Hematopoietic multipotent progenitor cell (in vitro differentiated cells): ENCODE measurements around the gene SMOC2. TPM values are rescaled to one million over a fixed set of nuclear protein-coding genes. Genes with fewer than 3 reads are reported as not detected.
"Not testable (repeated sequence)": the region's sequence is repeated elsewhere in the genome, so short reads cannot be mapped to it uniquely, and the experiment has no call there.

Experiments used
- DNase-seq, 3 donors: peaks; one replicate each; pipeline ENCODE4 v3.0.0-alpha.2; 2011 to 2015; ENCODE audit warnings: low read depth in 2 of 3, low spot score in 2 of 3
- total RNA-seq: library from RNA; depleted of rRNA; stranded (reverse); fragments of >200 nt; gene quantifications from one replicate; pipeline ENCODE4 v1.2.3, GENCODE V29; 2012

Gene SMOC2
- total RNA-seq, 1 donor: under 0.01 TPM

DNA sequence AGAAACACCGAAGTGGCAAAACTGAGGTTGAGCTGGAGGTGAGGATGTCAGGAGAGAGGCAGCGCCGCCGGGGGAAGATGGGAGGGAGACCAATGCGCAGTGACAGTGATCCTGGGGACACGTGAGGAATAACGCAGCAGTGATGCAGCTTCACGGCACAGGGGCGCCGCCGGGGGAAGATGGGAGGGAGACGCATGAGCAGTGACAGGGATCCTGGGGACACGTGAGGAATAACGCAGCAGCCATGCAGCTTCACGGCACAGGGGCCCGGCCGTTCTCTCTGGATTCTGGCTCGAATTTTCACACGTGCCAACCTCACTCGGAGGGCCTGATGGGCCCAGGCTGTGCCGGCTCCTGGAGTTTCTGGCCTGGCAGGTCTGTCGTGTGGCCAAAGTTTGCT, 94.7 kb downstream of the SMOC2 start:
- no peak for DNase-seq

DNA sequence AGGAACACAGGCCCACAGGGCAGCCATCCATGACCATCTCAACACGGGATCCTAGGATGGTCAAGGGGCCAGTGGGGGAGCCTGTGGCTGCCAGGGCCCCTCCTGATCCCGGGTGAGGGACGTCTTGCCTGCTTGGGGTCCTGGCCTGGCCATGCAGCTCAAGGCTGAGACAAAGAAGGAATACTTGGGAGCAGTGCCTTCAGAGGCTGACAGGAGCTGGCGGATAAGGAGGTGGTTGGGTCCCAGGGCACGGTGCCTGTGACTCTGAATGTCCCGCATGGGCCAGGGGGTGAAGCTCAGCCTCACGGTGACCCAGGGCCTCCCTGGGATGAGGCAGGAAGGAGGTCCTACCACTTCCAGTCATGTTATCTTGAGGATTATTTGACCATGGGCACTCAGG, 95.2 kb downstream of the SMOC2 start:
- DNase-seq: no peak

DNA sequence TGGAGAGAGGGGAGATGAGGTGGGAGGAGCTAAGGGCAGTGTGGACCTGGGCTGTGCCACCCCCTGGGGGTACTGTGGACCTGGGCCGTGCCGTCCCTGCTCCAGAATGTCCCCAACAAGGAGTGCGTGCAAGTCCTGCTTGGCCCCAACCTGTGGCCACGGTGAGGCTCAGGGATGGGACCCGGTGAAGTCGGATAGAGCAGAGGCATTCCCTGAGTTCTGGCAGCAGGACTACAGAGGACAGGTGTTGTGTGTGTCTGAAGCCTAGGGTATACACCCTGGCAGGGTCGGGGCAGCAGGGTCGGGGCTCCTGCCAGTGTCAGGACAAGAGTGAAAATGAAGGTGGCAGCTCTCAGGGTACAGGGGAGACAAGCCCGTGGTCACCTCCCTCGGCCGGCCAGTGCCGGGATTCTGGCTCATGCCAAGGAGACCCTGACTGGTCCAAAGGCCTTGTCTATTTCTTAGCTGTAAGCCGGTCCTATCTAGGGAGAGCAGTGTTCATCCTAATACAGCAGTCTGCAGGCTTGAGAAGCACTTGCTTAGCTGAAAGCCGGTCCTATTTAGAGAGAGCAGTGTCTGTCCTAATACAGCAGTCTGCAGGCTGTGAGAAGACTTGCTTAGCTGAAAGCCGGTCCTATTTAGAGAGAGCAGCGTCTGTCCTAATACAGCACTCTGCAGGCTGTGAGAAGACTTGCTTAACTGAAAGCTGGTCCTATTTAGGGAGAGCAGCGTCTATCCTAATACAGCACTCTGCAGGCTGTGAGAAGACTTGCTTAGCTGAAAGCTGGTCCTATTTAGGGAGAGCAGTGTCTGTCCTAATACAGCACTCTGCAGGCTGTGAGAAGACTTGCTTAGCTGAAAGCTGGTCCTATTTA, 95.9 kb downstream of the SMOC2 start:
- DNase-seq: no peak

DNA sequence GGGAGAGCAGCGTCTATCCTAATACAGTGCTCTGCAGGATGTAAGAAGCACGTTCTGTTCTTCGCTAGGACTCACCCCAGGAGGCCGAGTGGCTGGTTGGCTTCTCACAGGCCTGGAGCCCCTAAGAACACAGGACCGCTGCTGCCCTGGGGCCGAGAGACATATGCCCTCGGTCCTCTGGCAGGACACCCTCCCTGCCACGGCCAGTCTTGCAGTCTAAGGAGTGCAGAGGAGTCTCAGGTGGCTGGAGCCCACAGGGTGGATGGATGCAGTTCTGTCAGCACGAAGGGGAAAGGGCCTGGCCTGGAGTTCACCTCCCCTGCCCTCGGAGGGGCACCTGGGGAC, 96.5 kb downstream of the SMOC2 start:
- no peak for DNase-seq

DNA sequence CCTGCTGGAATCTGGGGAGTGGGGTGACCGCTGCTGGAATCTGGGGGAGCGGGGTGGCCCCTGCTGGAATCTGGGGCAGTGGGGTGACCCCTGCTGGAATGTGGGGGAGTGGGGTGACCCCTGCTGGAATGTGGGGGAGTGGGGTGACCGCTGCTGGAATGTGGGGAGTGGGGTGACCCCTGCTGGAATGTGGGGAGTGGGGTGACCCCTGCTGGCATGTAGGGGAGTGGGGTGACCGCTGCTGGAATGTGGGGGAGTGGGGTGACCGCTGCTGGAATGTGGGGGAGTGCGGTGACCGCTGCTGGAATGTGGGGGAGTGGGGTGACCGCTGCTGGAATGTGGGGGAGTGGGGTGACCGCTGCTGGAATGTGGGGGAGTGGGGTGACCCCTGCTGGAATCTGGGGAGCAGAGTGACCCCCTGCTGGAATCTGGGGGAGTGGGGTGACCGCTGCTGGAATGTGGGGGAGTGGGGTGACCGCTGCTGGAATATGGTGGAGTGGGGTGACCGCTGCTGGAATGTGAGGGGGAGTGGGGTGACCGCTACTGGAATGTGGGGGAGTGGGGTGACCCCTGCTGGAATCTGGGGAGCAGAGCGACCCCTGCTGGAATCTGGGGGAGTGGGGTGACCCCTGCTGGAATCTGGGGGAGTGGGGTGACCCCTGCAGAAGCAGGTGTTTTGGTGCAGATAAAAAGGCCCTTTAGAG, 97.4 kb downstream of the SMOC2 start:
- DNase-seq: not testable (repeated sequence)

DNA sequence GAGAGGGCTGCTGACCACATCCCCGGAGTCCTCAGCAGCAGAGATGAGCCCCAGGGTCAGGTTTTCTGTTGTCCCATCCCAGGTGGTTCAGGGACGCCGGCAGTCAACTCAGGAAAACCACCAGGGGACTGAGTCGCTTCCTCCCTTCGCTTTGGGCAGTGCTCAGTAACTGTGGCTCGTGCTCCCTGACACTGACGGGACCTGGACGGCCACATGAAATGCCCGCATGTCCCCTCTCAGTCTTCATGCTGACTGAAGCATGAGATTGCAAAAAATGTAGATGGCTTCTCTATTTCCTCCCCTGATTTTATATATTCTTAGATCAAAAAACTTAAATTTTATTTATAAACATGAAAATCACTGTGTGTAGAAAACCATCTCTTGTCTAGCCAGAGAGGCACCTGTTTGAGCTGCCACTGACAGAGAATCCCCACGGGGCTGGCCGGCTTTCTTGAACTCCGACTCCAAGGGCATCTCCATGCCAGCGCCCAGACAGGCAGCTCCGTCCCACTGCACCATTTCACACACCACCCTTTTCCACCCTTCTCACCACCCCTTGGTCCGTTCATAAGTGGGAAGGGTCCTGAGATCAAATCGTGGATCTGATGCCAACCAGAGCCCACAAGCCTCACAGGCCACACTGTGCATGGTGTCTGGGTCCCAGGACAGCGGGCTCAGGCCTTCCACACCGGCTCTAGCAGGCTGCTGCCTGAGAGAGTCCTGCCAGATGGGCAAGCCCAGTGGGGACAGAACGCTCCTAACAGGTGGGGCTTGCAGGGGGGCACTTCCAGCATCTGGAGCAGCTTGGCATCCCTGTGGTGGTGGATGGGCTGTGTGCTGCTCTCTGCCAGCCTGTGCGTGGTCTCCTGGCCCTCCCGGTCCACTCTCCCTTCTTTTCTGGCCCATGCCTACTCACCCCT, 98.2 kb downstream of the SMOC2 start:
- no peak for DNase-seq

DNA sequence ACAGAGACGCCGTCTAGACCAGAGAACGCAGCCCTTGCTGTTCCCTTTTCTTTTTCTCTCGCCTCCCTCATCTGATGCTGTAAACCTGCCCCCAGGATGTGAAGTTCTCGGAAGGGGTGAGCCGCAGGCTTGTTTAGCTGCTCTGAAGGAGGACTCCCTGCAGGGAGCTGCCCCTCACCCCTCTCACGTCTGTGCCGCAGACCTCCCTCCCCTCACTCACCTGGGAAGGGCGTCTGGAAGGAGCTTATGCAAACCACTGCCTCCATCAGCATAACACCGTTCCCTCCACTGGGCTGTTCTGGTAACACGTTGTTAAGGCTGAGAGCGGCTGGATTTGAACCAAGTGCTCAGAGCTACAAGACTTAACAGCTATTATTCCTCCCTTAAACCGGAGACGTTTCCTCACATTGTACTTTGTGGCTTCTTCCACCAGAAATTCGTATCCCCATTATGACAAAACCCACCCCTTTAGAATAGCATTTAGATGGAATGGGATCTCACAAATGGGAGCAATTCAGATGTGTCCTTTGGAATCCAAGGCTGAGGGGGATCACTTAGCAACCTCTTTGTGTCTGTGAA, 99.8 kb downstream of the SMOC2 start:
- no peak for DNase-seq

DNA sequence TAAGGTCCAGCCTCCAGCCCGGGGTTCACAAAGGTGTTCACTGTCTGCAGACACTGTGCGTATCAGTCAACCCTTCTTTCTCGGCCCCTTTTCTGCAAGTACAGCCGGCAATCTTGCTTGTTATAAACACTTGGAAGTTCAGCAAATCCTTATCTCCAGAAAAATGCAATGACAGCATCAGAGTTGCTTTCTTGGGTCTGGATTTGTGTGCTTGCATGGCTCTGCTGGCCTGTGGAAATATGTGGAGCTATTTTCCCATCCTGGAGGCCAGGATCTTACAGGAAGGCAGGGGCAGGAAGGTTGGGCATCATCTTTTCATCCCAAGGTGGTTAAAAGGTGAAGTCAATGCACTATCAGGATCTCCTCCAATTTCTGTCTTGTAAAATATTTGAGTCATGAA, 100.3 kb downstream of the SMOC2 start:
- no peak for DNase-seq

DNA sequence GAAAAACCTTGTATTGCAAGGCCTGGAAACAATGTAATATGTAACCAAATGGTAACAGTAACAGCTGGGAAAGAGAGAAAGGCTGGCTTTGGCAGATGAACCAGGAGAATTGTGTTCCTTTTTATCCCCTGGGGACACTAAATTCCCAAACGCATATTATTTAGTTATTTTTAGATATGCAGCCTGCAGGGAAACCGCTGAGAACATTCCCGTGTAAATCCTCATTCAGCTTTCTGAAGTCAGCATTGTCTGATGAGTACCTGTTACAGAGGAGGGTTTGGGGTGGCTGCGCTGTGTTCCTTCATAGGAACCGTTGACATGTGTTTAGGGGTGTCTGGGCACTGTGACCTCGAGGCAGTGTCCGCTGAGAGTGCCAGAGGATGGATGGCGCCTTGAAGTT, 101.3 kb downstream of the SMOC2 start:
- DNase-seq: no peak

DNA sequence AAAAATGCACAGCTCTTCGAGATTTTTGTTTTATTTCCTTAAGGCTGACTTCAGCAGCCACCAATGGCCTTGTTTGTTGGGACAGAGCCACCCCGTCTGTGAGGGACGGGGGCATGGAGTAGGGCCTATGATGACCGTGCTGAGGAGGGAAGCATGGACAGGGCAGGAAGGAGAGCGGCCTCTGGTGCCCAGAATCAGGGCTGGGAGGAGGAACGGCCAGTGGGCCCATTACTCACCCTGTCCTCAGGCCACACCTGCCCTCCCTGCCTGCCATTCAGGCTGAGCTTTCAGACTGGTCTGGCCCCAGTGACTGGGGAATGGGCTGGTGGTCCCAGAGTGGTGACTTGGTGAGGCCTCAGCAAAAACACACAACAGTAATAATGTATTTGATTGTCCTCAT, 104.4 kb downstream of the SMOC2 start:
- no peak for DNase-seq

DNA sequence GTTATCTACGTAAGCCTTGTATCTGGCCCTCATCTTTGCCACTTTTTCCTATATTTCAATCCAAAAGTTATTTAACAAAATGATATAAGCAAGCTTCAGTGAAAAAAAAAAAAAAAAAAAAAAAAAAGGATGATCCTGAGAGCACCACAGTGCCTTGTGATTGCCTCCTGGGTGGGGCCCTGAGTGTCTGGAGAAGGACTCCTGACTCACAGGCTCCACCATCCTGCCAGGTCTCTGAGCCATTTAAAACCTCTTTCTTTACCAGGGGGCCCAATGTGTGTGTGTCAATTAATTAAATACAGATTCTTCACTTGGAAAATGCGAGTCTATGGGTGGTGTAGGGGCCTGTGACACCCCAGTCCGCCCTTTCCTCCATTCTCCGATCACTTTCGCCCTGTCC, 105.2 kb downstream of the SMOC2 start:
- no peak for DNase-seq

DNA sequence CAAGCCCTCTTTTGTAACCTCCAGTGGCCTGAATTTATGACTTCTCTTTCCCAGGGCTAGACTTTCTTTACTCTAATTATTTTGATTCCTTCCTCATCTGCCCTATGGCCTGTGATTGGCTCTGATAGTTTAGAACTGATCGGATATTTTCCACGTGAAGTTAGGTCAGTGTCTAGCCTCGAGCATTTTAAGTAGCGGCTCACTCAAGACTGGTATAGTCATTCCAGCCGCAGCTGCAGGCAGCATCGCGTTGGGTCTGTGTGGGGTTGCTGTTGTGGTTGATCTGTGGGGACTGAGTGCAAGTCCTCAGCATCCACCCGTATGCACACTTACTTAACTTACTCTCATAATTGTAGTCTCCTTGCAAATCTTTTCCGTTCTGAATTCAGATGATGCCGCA, 105.7 kb downstream of the SMOC2 start:
- DNase-seq: no peak

DNA sequence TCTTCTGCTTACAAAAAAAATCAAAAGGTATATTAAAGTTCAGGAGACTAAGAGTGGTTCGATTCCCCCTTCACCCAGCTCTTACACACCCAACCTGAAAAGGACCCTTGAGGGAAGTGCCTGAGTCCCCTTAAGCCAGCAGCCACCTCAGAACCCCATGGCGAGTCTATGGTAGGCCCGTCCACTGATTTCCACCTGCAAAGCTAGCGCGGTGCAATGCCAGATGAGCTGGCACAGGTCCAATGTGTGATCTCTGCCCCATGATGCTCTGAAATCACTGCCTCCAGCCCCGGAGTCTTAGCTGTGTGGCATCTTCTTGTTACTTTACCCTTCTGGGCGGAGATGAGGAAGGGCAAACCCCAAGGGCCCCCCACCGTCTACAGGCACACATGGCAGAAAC, 109.3 kb downstream of the SMOC2 start:
- DNase-seq: no peak

DNA sequence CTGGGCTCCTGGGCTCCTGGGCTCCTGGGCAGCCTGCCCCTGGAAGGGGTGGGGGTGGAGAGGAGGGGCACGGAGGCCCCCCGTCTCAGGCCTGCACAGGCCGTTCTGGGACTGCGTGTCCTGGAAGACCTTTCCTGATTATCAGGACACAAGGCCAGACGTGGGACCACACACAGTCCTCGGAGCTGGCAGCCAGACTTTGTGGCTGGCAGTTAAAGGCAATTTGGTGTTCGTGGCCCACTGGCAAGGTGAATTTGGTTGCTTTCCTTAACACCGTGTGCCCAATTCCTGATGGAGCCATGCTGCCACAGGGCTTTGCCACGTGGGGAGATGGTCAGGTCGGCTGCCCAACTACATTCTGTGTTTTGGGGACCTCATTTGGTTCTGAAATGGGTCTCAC, 113.5 kb downstream of the SMOC2 start:
- DNase-seq: no peak

DNA sequence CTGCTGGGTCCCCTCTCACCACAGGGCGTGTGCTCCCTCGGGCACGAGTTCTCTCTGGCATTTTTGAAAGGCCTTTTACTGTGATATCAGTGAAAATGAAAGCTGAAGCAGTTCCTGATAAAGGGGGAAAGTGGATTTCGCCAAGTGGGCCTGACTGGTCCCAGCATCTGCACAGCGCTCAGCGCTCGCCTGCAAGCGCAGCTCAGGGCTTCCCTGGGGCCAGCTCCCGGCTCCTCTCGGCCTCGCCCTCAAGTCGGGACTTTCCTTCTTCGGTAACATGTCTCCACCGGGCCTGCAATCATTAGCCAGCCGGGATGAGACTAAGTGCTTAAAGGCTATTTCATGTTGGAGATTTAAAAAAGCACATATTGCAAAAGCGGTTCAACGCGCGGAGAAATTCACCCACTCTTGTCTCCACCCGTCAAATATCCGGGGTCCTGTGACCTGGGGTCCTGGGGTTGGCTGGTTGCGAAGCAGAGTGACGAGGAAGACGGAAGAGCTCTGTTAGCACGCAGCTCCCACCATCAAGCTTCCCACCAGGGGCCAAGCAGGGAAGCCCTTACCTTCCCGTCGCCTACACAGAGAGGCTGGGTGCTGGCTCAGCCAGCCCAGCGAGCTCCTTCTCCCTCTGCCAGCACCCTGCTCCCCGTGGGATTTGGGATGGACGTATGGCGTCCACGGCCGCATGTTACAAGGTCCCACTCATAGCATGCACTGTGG, 114.1 kb downstream of the SMOC2 start:
- DNase-seq: no peak

DNA sequence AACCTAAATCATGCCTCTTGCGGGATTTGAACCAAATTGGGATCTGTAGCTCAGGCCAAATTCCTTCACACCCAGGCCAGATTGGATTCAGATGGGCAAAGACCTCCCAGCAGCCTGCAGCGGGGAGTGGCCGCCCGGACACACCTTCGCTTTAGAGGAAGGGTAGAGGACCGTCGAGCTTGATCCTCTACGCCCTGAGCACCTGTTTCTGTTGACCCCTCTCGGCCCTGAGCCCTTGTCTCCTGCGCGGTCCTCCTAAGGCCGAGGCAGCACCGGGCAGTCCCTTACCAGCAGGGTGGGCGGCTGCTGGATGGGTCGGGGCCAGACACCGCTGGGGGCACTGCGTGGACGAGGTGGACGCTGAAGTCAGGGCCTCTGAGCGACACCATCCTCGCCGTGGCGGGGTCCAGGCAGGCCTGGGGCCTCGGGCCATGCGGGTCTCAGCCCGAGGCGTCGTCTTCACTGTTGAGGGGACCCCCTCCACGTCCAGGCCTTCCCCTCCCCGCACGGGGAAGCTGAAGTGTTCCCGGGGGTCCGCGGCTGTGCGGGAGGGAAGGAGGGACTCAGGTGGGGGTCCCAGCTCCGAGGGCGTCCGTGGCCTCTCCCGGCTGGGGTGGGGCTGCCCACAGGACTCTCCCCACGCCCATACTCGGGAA, 114.8 kb downstream of the SMOC2 start:
- no peak for DNase-seq

DNA sequence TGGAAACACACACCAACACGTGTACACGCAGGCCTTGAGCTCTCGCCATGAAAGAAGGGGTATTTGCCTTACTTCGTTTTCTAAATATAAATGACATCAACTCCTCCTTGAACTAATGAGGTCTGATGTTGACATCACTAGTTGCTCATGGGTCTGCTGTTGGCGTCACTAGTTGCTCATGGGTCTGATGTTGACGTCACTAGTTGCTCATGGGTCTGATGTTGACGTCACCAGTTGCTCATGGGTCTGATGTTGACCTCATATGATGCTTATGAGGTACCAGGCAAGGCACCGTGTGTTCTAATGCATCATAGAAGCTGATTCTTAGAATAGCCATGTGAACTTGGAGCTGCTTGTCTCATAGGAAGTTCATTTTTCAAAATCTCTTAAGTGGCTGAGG, 116.5 kb downstream of the SMOC2 start:
- no peak for DNase-seq

DNA sequence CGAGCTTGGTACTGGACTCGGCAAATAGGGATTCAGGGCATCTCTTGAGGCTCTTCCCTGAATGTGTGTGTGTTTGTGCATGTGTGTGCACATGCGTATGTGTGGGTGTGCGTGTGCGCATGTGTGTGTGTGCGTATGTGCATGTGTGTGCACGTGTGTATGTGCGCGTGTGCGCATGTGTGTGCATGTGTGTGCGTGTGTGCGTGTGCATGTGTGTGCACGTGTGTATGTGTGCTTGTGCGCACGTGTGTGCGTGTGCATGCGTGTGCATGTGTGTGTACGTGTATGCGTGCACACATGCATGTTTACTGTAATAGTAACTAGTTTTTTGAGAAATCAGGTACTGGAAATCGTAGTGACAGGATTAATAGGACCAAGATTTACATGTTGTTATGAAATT, 117.7 kb downstream of the SMOC2 start:
- no peak for DNase-seq

DNA sequence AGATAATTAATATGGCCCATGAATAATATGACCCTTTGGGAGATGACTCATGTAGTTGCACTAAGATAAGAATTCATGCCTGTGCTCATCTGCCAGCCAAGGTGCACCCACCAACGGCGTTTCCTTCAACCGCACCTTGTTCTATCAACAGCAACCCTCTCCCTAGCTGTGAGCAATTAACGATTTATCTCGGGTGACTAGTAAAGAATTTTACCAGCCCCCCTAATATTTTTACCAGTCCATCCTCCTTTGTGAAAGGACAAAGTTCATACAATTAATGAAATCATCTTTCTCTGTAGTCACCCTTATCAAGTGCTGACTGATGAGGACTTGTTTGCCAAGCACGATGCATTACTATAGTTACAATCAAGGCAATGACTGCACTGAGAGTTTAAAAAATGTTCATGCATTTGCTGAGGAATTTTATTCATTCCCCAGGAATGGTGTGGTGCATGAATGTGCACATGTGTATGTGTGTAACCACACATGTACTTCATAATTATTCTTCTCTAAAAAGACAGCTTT, 118.7 kb downstream of the SMOC2 start:
- DNase-seq: no peak

DNA sequence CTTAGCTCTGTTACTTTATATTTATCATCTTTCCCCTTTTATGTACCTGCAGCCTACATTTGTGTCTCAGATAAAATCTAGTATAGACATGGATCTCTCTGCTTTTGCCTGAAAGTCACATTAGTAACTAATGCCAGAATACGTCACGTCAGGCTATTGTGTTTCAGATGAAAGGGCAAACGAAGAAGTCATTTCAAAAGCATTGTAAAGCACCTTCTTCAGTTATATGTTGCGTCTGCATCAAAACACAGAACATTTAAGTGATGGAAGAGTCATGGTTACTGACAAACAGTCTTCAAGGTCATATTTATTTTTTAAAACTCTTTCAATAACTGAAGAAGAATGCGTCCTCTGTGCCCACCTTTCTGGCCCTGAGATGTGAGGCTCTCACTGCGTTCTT, 119.1 kb downstream of the SMOC2 start:
- no peak for DNase-seq
